MV-4-11 (cell line): ENCODE results near the gene MAEA.
"Not testable (repeated sequence)": the region's sequence is repeated elsewhere in the genome, so short reads cannot be mapped to it uniquely, and the experiment has no call there.

Experiments
- DNase-seq: peaks from one replicate; lab custom pipeline; 2025; lab: John Stamatoyannopoulos, UW

Gene MAEA

GRCh38 chr4:1367230-1367935 lies 77.7 kb downstream of the MAEA start:
- DNase-seq: no peak

- DNase-seq: no peak
These were observed 78.2 kb downstream of the MAEA start for GRCh38 chr4:1367936-1368289.

GRCh38 chr4:1368421-1369090 lies 78.9 kb downstream of the MAEA start:
- no peak for DNase-seq

GRCh38 chr4:1369091-1369450 lies 79.4 kb downstream of the MAEA start:
- DNase-seq: no peak

- no peak for DNase-seq
These were observed 79.9 kb downstream of the MAEA start for GRCh38 chr4:1369479-1370079.

- no peak for DNase-seq
These were observed 80.8 kb downstream of the MAEA start for GRCh38 chr4:1370321-1371124.

- DNase-seq: no peak
These were observed 81.8 kb downstream of the MAEA start for GRCh38 chr4:1371176-1372165.

GRCh38 chr4:1372576-1372975 lies 82.9 kb downstream of the MAEA start:
- not testable (repeated sequence) for DNase-seq

- DNase-seq: no peak
These were observed 84.4 kb downstream of the MAEA start for GRCh38 chr4:1373892-1374705.

GRCh38 chr4:1374706-1375045 lies 85.0 kb downstream of the MAEA start:
- no peak for DNase-seq

- no peak for DNase-seq
These were observed 85.5 kb downstream of the MAEA start for GRCh38 chr4:1375051-1375721.

GRCh38 chr4:1375761-1376322 lies 86.2 kb downstream of the MAEA start:
- no peak for DNase-seq

- DNase-seq: no peak
These were observed 86.7 kb downstream of the MAEA start for GRCh38 chr4:1376391-1376840.

GRCh38 chr4:1376841-1377605 lies 87.3 kb downstream of the MAEA start:
- DNase-seq: no peak

- no peak for DNase-seq
These were observed 88.0 kb downstream of the MAEA start for GRCh38 chr4:1377606-1378261.

- no peak for DNase-seq
These were observed 89.0 kb downstream of the MAEA start for GRCh38 chr4:1378559-1379231.

- no peak for DNase-seq
These were observed 89.7 kb downstream of the MAEA start for GRCh38 chr4:1379351-1379781.
